ENCODE data around the gene MAST2.

- TF ChIP-seq CTCF (IDR thresholded peaks at IDR 0.05) (no peak), POLR2A (IDR thresholded peaks at IDR 0.05) (no peak), POLR2AphosphoS5 (IDR thresholded peaks at IDR 0.05) (no peak)
Observed at GRCh38 chr1:45930258-45931150, 127.1 kb downstream of the MAST2 start.
